A673 (cell line): ENCODE data around the gene TPX2. TPM values are rescaled to one million over a fixed set of nuclear protein-coding genes. Genes with fewer than 3 reads are reported as not detected.

ENCODE experiments used
- BruUV-seq: library from RNA; stranded (reverse); fragments of 400-500 nt; replicated peaks from 2 replicates; lab custom pipeline; 2021; lab: Mats Ljungman, UMichigan
- CTCF ChIA-PET: fragments of 300-600 bp; sonication (Branson Sonifier 250); formaldehyde crosslinking; loops from one replicate; lab custom pipeline; 2022; ENCODE audit warnings: antibody characterized with exemption; lab: Charles Lee
- POLR2A ChIA-PET: fragments of 300-600 bp; sonication (Branson Sonifier 250); formaldehyde crosslinking; loops from one replicate; lab custom pipeline; 2022; ENCODE audit warnings: antibody characterized with exemption; ENCODE audit not compliant: low non-redundant PET; lab: Charles Lee
- DNase-seq: peaks from one replicate; pipeline ENCODE4 v3.0.0-alpha.2; 2015; ENCODE audit warnings: low spot score
- H3K27ac ChIP-seq: fragments of 200-600 bp; sonication (generic); 2 replicates; pipeline ENCODE4 v1.5.1; 2016; ENCODE audit warnings: mixed run types, low read depth, mild to moderate bottlenecking, mixed read lengths, antibody characterized with exemption, low read length; ENCODE audit not compliant: poor library complexity, severe bottlenecking
- H3K27me3 ChIP-seq: fragments of 200-600 bp; sonication (generic); replicated peaks from 2 replicates; pipeline ENCODE4 v1.6.1; 2017; ENCODE audit warnings: mixed run types, low read depth, mild to moderate bottlenecking, mixed read lengths, antibody characterized with exemption, low read length; ENCODE audit not compliant: insufficient read depth, poor library complexity
- H3K36me3 ChIP-seq: fragments of 200-600 bp; sonication (generic); 2 replicates; pipeline ENCODE4 v1.6.1; 2016; ENCODE audit warnings: mixed run types, mild to moderate bottlenecking, mixed read lengths, antibody characterized with exemption, low read length; ENCODE audit not compliant: insufficient read depth, poor library complexity, severe bottlenecking
- H3K4me1 ChIP-seq: fragments of 200-600 bp; sonication (generic); 2 replicates; pipeline ENCODE4 v1.6.1; 2017; ENCODE audit warnings: mixed run types, mild to moderate bottlenecking, mixed read lengths, antibody characterized with exemption, low read length; ENCODE audit not compliant: insufficient read depth, poor library complexity, severe bottlenecking
- H3K4me3 ChIP-seq: fragments of 200-600 bp; sonication (generic); 2 replicates; pipeline ENCODE4 v1.5.1; 2016; ENCODE audit warnings: low read depth, mixed run types, mild to moderate bottlenecking, mixed read lengths, low read length; ENCODE audit not compliant: poor library complexity, severe bottlenecking
- H3K9me3 ChIP-seq: fragments of 200-600 bp; sonication (generic); 2 replicates; pipeline ENCODE4 v1.6.1; 2016; ENCODE audit warnings: mixed run types, low read depth, mild to moderate bottlenecking, mixed read lengths, antibody characterized with exemption, low read length; ENCODE audit not compliant: poor library complexity, severe bottlenecking
- EZH2 ChIP-seq: fragments of 200-600 bp; sonication (generic); IDR thresholded peaks from 2 replicates; pipeline ENCODE4 v1.6.1; 2017; ENCODE audit warnings: borderline replicate concordance, low read depth, mild to moderate bottlenecking, mixed read lengths, antibody characterized with exemption, low read length; ENCODE audit not compliant: poor library complexity, severe bottlenecking
- intact Hi-C: fragments of 100-400 bp; cut with micrococcal nuclease; formaldehyde crosslinking; loops from one replicate; pipeline ENCODE4 v1.10.0; 2022; ENCODE audit not compliant: unreplicated experiment
- total RNA-seq: library from RNA; stranded (reverse); gene quantifications from 2 replicates; pipeline ENCODE4 v1.2.3, GENCODE V29; 2021
- TF ChIP-seq, protein P1 (sequence below): fragments of 300-800, 200-600 bp; sonication (generic); conservative IDR thresholded peaks from 2 replicates; pipeline ENCODE4 v1.5.1; 2017; ENCODE audit warnings: low read depth, mild to moderate bottlenecking, antibody characterized with exemption, low read length, moderate library complexity, mixed read lengths

Gene TPX2
- total RNA-seq, 1 experiment from 2014 or later = 187 TPM

DNA sequence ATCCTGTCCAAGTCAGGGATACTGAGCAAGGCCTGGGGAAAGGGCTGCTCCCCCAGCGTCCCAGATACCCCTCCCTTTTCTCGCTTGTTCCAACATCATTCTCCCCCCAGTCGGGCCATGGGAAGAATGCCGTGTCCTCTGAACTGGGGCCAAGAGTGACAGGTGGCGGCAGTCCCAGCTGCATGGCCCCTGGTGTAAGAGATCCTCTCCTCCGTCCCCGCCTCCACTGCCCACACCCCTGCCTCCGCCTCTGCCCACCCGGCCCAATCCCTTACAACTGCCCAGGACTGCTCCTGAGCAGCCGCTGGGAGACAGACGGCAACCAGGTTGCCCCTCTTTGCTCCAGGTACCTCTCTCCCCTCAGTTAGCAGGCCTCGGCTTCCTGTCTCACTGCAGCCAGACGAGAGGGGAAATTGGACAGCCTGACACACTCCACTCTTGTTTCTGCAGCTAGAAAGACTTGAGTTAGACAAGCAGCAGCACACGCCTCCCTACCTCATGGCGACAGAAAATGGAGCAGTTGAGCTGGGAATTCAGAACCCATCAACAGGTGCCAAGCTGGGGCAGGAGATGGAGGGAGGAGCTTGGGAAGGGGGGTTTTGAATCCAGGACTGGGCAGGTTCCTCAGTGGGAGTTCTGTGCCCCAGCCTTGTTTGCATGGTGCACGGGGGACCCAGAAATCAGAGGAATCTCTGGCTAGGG, 80.1 kb downstream of the TPX2 start, which contains the start of gene MYLK2:
MYLK2 (plus strand) TSS at position 274 of the 702 bp plus-strand sequence; CDS start at position 499, 225 bp downstream.
- TF ChIP-seq EZH2 = no peak
- TF ChIP-seq, protein P1, sequence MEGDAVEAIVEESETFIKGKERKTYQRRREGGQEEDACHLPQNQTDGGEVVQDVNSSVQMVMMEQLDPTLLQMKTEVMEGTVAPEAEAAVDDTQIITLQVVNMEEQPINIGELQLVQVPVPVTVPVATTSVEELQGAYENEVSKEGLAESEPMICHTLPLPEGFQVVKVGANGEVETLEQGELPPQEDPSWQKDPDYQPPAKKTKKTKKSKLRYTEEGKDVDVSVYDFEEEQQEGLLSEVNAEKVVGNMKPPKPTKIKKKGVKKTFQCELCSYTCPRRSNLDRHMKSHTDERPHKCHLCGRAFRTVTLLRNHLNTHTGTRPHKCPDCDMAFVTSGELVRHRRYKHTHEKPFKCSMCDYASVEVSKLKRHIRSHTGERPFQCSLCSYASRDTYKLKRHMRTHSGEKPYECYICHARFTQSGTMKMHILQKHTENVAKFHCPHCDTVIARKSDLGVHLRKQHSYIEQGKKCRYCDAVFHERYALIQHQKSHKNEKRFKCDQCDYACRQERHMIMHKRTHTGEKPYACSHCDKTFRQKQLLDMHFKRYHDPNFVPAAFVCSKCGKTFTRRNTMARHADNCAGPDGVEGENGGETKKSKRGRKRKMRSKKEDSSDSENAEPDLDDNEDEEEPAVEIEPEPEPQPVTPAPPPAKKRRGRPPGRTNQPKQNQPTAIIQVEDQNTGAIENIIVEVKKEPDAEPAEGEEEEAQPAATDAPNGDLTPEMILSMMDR = no peak
- Histone ChIP-seq H3K9me3 (no peaks in the 10 kb centered on the region), H3K27me3 (no peaks in the 10 kb centered on the region), H3K4me3 (no peak within 1 kb of the TSS), H3K4me1 (peaks cover 20% of the 10 kb centered on the region), H3K27ac (no peak within 1 kb of the TSS), H3K36me3 (no peaks in the 10 kb centered on the region)
- no peak for DNase-seq
- intact Hi-C loops = no loop called here
- ChIA-PET POLR2A (no interaction called here), CTCF (no interaction called here)
- no TSS peak for BruUV-seq

DNA sequence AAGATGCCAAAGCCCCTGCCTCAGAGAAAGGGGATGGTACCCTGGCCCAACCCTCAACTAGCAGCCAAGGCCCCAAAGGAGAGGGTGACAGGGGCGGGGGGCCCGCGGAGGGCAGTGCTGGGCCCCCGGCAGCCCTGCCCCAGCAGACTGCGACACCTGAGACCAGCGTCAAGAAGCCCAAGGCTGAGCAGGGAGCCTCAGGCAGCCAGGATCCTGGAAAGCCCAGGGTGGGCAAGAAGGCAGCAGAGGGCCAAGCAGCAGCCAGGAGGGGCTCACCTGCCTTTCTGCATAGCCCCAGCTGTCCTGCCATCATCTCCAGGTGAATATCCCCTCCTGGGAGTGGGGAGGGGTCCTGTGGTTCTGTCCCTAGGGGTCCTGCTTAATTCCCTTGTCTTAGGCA, 81.1 kb downstream of the TPX2 start:
- Histone ChIP-seq H3K27me3 (no peaks in the 10 kb centered on the region), H3K9me3 (no peaks in the 10 kb centered on the region), H3K4me1 (peaks cover 16% of the 10 kb centered on the region), H3K4me3 (no peak overlapping the region), H3K36me3 (no peaks in the 10 kb centered on the region), H3K27ac (no peak overlapping the region)
- no TSS peak for BruUV-seq
- ChIA-PET POLR2A (no interaction called here), CTCF (no interaction called here)
- TF ChIP-seq, protein P1 = no peak
- no peak for TF ChIP-seq EZH2
- DNase-seq = no peak
- intact Hi-C loops = loop anchor here (10.0 kb wide), 1 partner anchor 835 kb away; no protein-coding TSS in a partner anchor

DNA sequence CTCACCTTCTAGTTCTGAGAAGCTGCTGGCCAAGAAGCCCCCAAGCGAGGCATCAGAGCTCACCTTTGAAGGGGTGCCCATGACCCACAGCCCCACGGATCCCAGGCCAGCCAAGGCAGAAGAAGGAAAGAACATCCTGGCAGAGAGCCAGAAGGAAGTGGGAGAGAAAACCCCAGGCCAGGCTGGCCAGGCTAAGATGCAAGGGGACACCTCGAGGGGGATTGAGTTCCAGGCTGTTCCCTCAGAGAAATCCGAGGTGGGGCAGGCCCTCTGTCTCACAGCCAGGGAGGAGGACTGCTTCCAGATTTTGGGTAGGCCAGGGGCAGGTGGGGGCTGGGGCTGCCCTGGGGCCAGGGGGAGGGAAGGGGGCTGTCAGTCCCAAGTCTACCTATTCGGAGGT, 82.3 kb downstream of the TPX2 start:
- peaks cover 9% of the 10 kb centered on the region for H3K4me1 ChIP-seq
- ChIA-PET CTCF (interaction anchor here (0.6 kb wide), 1 partner anchor 326 kb away, joined by 4 read pairs; no protein-coding TSS in a partner anchor), POLR2A (no interaction called here)
- no peak overlapping the region for H3K4me3 ChIP-seq
- H3K36me3 ChIP-seq = no peaks in the 10 kb centered on the region
- no TSS peak for BruUV-seq
- H3K27me3 ChIP-seq = no peaks in the 10 kb centered on the region
- intact Hi-C loops = loop anchor here (10.0 kb wide), 1 partner anchor 833 kb away; no protein-coding TSS in a partner anchor
- no peak overlapping the region for H3K27ac ChIP-seq
- no peaks in the 10 kb centered on the region for H3K9me3 ChIP-seq
- no peak for DNase-seq
- TF ChIP-seq, protein P1 = no peak
- TF ChIP-seq EZH2 = no peak
